HepG2 (cell line): ENCODE results near the gene STRN3. TPM values are rescaled to one million over a fixed set of nuclear protein-coding genes. Genes with fewer than 3 reads are reported as not detected.
A peak's percentile ranks its signal among the peaks of the same experiment; 100 is the strongest.

Experiments
- BRD4 ChIP-seq: sonication (generic); formaldehyde crosslinking; IDR thresholded peaks from 2 replicates; pipeline ENCODE4 v1.4.0; 2020; ENCODE audit warnings: missing genetic modification reagents
- NR2F1 ChIP-seq, 2 experiments: fragments of 450-650 bp in 1 of 2; formaldehyde crosslinking in 1 of 2; IDR thresholded peaks; 2 replicates each; pipeline versions ENCODE4 v1.5.0 to v1.6.1; 2016 to 2020; ENCODE audit warnings: mild to moderate bottlenecking in 1 of 2, missing compliant biosample characterization in 1 of 2, missing genetic modification reagents in 1 of 2, moderate library complexity in 1 of 2
- SRF ChIP-seq: IDR thresholded peaks from 2 replicates; pipeline ENCODE4 v1.6.1; 2011; ENCODE audit warnings: mild to moderate bottlenecking, low read depth, low read length, moderate library complexity
- ZNF746 ChIP-seq: sonication (generic); formaldehyde crosslinking; IDR thresholded peaks from 2 replicates; pipeline ENCODE4 v1.8.0; 2022; ENCODE audit warnings: mild to moderate bottlenecking, missing genetic modification reagents
- polyA plus RNA-seq, 8 experiments: library from polyadenylated mRNA; depleted of rRNA in 3 of 8; stranded (reverse) in 7 of 8; unstranded in 1 of 8; fragments of >200 nt; fragmentation: Illumina TruSeq in 4 of 8; extraction: Trizol in 4 of 8; gene quantifications; 2 replicates each; pipeline versions ENCODE4 v1.2.1 to v1.2.3, GENCODE V29; 2011 to 2016; ENCODE audit warnings: low read depth in 4 of 8, missing spikeins in 1 of 8, mixed read lengths in 1 of 8; ENCODE audit not compliant: insufficient read depth in 1 of 8
- total RNA-seq, 5 experiments: library from RNA; depleted of rRNA; stranded (reverse); fragments of >200 nt; fragmentation: Illumina TruSeq; extraction: Trizol; gene quantifications; 2 replicates each; pipeline ENCODE4 v1.2.3, GENCODE V29; 2016; ENCODE audit warnings: low read depth in 1 of 5
- TF ChIP-seq, protein P1 (sequence below): sonication (generic); formaldehyde crosslinking; IDR thresholded peaks from one replicate; pipeline ENCODE4 v1.5.1; 2020; ENCODE audit warnings: mild to moderate bottlenecking, missing genetic modification reagents; ENCODE audit errors: not compliant biosample characterization
- TF ChIP-seq, protein P2 (sequence below): sonication (generic); formaldehyde crosslinking; IDR thresholded peaks from 2 replicates; pipeline ENCODE4 v1.9.0; 2022; ENCODE audit warnings: low read depth, missing genetic modification reagents
- TF ChIP-seq, protein P3 (sequence below): sonication (generic); formaldehyde crosslinking; IDR thresholded peaks from 2 replicates; pipeline ENCODE4 v1.4.0; 2020; ENCODE audit warnings: missing genetic modification reagents
- TF ChIP-seq, protein P4 (sequence below): sonication (generic); formaldehyde crosslinking; IDR thresholded peaks from 2 replicates; pipeline ENCODE4 v1.5.1; 2020; ENCODE audit warnings: mild to moderate bottlenecking, missing genetic modification reagents, borderline replicate concordance

The STRN3 gene
- total and polyA plus RNA-seq, 2 of the 13 experiments (the other 11 are each of a cell fraction or from before 2014, with no cell fraction given), result 49.4 to 123 TPM

DNA sequence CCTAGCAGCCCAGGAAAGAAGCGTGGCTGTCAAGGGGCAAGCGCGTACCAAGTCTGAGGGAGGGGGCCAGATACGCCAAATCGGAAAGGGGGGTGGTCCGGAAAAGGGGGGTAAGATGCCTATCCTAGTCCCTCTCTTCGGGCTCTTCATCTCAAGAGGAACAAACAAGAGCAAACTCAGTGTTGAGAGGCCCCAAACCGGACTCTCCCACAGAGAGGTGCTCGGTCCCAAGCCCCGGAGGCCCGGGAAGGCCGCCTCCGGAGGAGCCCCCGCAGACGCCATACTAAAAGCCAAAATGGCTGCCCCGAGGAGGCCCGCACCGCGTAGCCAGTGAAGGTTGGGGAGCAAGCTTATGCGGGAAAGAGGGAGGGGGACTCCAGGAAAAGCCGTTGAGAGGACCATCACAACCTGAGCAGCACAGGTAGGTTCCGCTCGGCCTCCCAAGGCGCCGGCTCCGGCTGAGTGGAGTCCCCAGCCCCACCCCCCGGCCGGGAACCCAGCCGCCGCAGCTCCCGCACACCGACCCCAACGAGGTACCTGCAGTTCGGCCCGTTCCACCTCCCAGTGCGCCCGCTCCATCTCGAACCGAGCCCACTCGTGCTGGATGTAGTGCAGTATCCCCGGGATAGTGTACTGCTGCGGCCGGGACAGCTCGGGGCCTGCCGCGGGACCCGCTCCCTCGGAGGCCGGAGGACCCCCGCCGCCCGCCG, 657 bp downstream of the STRN3 start, which contains the start of gene AP4S1 (continued):
- TF ChIP-seq BRD4 (CRISPR knock-in tag) (peak; percentile 97; the same call in 1 of the 2 replicates), ZNF746 (CRISPR knock-in tag) (peak; percentile 47; the same call in 1 of the 2 replicates), NR2F1 (CRISPR knock-in tag; IDR thresholded peaks at IDR 0.05) (peak in 1 of 2 experiments; percentile 21; a peak in 1 of 4 replicates), SRF (0 out of 2 replicates have a peak, but pooled peaks have one; percentile 8)
- TF ChIP-seq, protein P1, sequence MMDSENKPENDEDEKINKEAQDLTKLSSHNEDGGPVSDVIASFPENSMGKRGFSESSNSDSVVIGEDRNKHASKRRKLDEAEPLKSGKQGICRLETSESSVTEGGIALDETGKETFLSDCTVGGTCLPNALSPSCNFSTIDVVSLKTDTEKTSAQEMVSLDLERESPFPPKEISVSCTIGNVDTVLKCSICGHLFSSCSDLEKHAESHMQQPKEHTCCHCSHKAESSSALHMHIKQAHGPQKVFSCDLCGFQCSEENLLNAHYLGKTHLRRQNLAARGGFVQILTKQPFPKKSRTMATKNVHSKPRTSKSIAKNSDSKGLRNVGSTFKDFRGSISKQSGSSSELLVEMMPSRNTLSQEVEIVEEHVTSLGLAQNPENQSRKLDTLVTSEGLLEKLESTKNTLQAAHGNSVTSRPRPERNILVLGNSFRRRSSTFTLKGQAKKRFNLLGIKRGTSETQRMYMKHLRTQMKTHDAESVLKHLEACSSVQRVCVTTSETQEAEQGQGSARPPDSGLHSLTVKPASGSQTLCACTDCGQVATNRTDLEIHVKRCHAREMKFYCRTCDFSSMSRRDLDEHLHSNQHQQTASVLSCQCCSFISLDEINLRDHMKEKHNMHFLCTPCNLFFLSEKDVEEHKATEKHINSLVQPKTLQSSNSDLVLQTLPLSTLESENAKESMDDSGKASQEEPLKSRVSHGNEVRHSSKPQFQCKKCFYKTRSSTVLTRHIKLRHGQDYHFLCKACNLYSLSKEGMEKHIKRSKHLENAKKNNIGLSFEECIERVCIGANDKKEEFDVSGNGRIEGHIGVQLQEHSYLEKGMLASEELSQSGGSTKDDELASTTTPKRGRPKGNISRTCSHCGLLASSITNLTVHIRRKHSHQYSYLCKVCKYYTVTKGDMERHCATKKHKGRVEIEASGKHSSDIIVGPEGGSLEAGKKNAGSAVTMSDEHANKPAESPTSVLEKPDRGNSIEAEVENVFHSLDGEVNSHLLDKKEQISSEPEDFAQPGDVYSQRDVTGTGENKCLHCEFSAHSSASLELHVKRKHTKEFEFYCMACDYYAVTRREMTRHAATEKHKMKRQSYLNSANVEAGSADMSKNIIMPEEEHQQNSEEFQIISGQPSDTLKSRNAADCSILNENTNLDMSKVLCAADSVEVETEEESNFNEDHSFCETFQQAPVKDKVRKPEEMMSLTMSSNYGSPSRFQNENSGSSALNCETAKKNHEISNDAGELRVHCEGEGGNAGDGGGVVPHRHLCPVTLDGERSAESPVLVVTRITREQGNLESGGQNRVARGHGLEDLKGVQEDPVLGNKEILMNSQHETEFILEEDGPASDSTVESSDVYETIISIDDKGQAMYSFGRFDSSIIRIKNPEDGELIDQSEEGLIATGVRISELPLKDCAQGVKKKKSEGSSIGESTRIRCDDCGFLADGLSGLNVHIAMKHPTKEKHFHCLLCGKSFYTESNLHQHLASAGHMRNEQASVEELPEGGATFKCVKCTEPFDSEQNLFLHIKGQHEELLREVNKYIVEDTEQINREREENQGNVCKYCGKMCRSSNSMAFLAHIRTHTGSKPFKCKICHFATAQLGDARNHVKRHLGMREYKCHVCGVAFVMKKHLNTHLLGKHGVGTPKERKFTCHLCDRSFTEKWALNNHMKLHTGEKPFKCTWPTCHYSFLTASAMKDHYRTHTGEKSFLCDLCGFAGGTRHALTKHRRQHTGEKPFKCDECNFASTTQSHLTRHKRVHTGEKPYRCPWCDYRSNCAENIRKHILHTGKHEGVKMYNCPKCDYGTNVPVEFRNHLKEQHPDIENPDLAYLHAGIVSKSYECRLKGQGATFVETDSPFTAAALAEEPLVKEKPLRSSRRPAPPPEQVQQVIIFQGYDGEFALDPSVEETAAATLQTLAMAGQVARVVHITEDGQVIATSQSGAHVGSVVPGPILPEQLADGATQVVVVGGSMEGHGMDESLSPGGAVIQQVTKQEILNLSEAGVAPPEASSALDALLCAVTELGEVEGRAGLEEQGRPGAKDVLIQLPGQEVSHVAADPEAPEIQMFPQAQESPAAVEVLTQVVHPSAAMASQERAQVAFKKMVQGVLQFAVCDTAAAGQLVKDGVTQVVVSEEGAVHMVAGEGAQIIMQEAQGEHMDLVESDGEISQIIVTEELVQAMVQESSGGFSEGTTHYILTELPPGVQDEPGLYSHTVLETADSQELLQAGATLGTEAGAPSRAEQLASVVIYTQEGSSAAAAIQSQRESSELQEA (CRISPR knock-in tag), result peak; percentile 90
- TF ChIP-seq, protein P2, sequence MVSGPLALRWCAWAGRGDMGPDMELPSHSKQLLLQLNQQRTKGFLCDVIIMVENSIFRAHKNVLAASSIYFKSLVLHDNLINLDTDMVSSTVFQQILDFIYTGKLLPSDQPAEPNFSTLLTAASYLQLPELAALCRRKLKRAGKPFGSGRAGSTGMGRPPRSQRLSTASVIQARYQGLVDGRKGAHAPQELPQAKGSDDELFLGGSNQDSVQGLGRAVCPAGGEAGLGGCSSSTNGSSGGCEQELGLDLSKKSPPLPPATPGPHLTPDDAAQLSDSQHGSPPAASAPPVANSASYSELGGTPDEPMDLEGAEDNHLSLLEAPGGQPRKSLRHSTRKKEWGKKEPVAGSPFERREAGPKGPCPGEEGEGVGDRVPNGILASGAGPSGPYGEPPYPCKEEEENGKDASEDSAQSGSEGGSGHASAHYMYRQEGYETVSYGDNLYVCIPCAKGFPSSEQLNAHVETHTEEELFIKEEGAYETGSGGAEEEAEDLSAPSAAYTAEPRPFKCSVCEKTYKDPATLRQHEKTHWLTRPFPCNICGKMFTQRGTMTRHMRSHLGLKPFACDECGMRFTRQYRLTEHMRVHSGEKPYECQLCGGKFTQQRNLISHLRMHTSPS, result peak; percentile 40; the same call in 1 of the 2 replicates
- TF ChIP-seq, protein P3, sequence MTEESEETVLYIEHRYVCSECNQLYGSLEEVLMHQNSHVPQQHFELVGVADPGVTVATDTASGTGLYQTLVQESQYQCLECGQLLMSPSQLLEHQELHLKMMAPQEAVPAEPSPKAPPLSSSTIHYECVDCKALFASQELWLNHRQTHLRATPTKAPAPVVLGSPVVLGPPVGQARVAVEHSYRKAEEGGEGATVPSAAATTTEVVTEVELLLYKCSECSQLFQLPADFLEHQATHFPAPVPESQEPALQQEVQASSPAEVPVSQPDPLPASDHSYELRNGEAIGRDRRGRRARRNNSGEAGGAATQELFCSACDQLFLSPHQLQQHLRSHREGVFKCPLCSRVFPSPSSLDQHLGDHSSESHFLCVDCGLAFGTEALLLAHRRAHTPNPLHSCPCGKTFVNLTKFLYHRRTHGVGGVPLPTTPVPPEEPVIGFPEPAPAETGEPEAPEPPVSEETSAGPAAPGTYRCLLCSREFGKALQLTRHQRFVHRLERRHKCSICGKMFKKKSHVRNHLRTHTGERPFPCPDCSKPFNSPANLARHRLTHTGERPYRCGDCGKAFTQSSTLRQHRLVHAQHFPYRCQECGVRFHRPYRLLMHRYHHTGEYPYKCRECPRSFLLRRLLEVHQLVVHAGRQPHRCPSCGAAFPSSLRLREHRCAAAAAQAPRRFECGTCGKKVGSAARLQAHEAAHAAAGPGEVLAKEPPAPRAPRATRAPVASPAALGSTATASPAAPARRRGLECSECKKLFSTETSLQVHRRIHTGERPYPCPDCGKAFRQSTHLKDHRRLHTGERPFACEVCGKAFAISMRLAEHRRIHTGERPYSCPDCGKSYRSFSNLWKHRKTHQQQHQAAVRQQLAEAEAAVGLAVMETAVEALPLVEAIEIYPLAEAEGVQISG (CRISPR knock-in tag), result 0 out of 2 replicates have a peak, but pooled peaks have one; percentile 28
- TF ChIP-seq, protein P4, sequence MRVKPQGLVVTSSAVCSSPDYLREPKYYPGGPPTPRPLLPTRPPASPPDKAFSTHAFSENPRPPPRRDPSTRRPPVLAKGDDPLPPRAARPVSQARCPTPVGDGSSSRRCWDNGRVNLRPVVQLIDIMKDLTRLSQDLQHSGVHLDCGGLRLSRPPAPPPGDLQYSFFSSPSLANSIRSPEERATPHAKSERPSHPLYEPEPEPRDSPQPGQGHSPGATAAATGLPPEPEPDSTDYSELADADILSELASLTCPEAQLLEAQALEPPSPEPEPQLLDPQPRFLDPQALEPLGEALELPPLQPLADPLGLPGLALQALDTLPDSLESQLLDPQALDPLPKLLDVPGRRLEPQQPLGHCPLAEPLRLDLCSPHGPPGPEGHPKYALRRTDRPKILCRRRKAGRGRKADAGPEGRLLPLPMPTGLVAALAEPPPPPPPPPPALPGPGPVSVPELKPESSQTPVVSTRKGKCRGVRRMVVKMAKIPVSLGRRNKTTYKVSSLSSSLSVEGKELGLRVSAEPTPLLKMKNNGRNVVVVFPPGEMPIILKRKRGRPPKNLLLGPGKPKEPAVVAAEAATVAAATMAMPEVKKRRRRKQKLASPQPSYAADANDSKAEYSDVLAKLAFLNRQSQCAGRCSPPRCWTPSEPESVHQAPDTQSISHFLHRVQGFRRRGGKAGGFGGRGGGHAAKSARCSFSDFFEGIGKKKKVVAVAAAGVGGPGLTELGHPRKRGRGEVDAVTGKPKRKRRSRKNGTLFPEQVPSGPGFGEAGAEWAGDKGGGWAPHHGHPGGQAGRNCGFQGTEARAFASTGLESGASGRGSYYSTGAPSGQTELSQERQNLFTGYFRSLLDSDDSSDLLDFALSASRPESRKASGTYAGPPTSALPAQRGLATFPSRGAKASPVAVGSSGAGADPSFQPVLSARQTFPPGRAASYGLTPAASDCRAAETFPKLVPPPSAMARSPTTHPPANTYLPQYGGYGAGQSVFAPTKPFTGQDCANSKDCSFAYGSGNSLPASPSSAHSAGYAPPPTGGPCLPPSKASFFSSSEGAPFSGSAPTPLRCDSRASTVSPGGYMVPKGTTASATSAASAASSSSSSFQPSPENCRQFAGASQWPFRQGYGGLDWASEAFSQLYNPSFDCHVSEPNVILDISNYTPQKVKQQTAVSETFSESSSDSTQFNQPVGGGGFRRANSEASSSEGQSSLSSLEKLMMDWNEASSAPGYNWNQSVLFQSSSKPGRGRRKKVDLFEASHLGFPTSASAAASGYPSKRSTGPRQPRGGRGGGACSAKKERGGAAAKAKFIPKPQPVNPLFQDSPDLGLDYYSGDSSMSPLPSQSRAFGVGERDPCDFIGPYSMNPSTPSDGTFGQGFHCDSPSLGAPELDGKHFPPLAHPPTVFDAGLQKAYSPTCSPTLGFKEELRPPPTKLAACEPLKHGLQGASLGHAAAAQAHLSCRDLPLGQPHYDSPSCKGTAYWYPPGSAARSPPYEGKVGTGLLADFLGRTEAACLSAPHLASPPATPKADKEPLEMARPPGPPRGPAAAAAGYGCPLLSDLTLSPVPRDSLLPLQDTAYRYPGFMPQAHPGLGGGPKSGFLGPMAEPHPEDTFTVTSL (CRISPR knock-in tag), result peak; percentile 69; the same call in 1 of the 2 replicates
